IMR-90 (cell line): Measurements from ENCODE around the gene RNF31. TPM values are rescaled to one million over a fixed set of nuclear protein-coding genes. Genes with fewer than 3 reads are reported as not detected.
A peak's percentile ranks its signal among the peaks of the same experiment; 100 is the strongest.

ENCODE experiments used
- ATAC-seq: fragments of 200-7000 bp; cut with Tn5 transposase; 2 replicates; pipeline ENCODE4 v1.9.1; 2020; ENCODE audit warnings: low read depth, mild to moderate bottlenecking, moderate library complexity
- BruUV-seq: library from RNA; stranded (reverse); fragments of 400-500 nt; replicated peaks from 2 replicates; lab custom pipeline; 2021; lab: Mats Ljungman, UMichigan
- CTCF ChIA-PET: fragments of 300-600 bp; formaldehyde crosslinking; extraction: SDS; loops from one replicate; lab custom pipeline; 2021; ENCODE audit warnings: antibody characterized with exemption; lab: Yijun Ruan, JAX
- POLR2A ChIA-PET: fragments of 300-600 bp; sonication (Branson Sonifier 250); formaldehyde crosslinking; loops from one replicate; lab custom pipeline; 2022; ENCODE audit warnings: antibody characterized with exemption; ENCODE audit not compliant: unreplicated experiment; lab: Charles Lee
- DNase-seq: peaks from one replicate; pipeline ENCODE4 v3.0.0; 2013
- H2AFZ ChIP-seq: replicated peaks from 2 replicates; pipeline ENCODE3; 2013; ENCODE audit warnings: low read length, mild to moderate bottlenecking; ENCODE audit not compliant: poor library complexity
- H2AK5ac ChIP-seq: 2 replicates; pipeline ENCODE4 v1.6.1; 2013; ENCODE audit warnings: low read depth, low read length, inconsistent platforms
- H2AK9ac ChIP-seq: replicated peaks from 2 replicates; pipeline ENCODE3; 2013; ENCODE audit warnings: mild to moderate bottlenecking, low read depth, low read length, moderate library complexity; ENCODE audit not compliant: poor library complexity
- H2BK120ac ChIP-seq: 2 replicates; pipeline ENCODE4 v1.6.1; 2013; ENCODE audit warnings: low read depth, low read length, inconsistent platforms
- H2BK15ac ChIP-seq: 3 replicates; pipeline ENCODE4 v1.6.1; 2013; ENCODE audit warnings: low read depth, low read length, inconsistent platforms
- H2BK20ac ChIP-seq: 2 replicates; pipeline ENCODE4 v1.6.1; 2013; ENCODE audit warnings: low read depth, mild to moderate bottlenecking, inconsistent platforms, low read length, moderate library complexity
- H2BK5ac ChIP-seq: 2 replicates; pipeline ENCODE4 v1.6.1; 2013; ENCODE audit warnings: mild to moderate bottlenecking, low read depth, low read length, inconsistent platforms; ENCODE audit not compliant: poor library complexity, severe bottlenecking
- H3K14ac ChIP-seq: replicated peaks from 2 replicates; pipeline ENCODE4 v1.6.1; 2013; ENCODE audit warnings: low read depth, low read length, inconsistent platforms
- H3K18ac ChIP-seq: 2 replicates; pipeline ENCODE4 v1.6.1; 2013; ENCODE audit warnings: low read depth, low read length, control low read depth
- H3K23ac ChIP-seq: 2 replicates; pipeline ENCODE4 v1.6.1; 2013; ENCODE audit warnings: low read depth, low read length, inconsistent platforms
- H3K27ac ChIP-seq: 2 replicates; pipeline ENCODE4 v1.5.1; 2013; ENCODE audit warnings: mild to moderate bottlenecking, control low read depth, low read length; ENCODE audit not compliant: insufficient read depth
- H3K27me3 ChIP-seq: 2 replicates; pipeline ENCODE4 v1.6.1; 2013; ENCODE audit warnings: low read length; ENCODE audit not compliant: control insufficient read depth, insufficient read depth
- H3K36me3 ChIP-seq: 2 replicates; pipeline ENCODE4 v1.6.1; 2013; ENCODE audit warnings: low read length, mixed read lengths; ENCODE audit not compliant: control insufficient read depth, insufficient read depth
- H3K4ac ChIP-seq: 2 replicates; pipeline ENCODE4 v1.6.1; 2013; ENCODE audit warnings: low read depth, low read length, inconsistent platforms
- H3K4me1 ChIP-seq: 2 replicates; pipeline ENCODE4 v1.6.1; 2013; ENCODE audit warnings: low read length, mixed read lengths; ENCODE audit not compliant: control insufficient read depth, insufficient read depth
- H3K4me2 ChIP-seq: 2 replicates; pipeline ENCODE4 v1.6.1; 2013; ENCODE audit warnings: low read depth, mild to moderate bottlenecking, control low read depth, low read length, moderate library complexity
- H3K4me3 ChIP-seq: 2 replicates; pipeline ENCODE4 v1.5.1; 2013; ENCODE audit warnings: low read depth, mild to moderate bottlenecking, control low read depth, low read length, moderate library complexity; ENCODE audit not compliant: insufficient read depth
- H3K56ac ChIP-seq: 2 replicates; pipeline ENCODE4 v1.6.1; 2013; ENCODE audit warnings: low read length, inconsistent platforms; ENCODE audit not compliant: insufficient read depth; ENCODE audit errors: extremely low read depth
- H3K79me1 ChIP-seq, 2 experiments: 2 replicates each; pipeline ENCODE4 v1.6.1; 2013; ENCODE audit warnings: low read length in 2 of 2, inconsistent platforms in 1 of 2, low read depth in 1 of 2
- H3K9ac ChIP-seq: 2 replicates; pipeline ENCODE4 v1.6.1; 2013; ENCODE audit warnings: low read depth, low read length, control low read depth
- H3K9me1 ChIP-seq: 2 replicates; pipeline ENCODE4 v1.6.1; 2013; ENCODE audit warnings: low read length, inconsistent platforms; ENCODE audit not compliant: insufficient read depth
- H3K9me3 ChIP-seq: 2 replicates; pipeline ENCODE4 v1.6.1; 2013; ENCODE audit warnings: low read length; ENCODE audit not compliant: control insufficient read depth, insufficient read depth
- H4K20me1 ChIP-seq: 2 replicates; pipeline ENCODE4 v1.6.1; 2013; ENCODE audit warnings: low read length, inconsistent platforms; ENCODE audit not compliant: insufficient read depth
- H4K5ac ChIP-seq: 2 replicates; pipeline ENCODE4 v1.6.1; 2013; ENCODE audit warnings: mild to moderate bottlenecking, low read depth, low read length, control low read depth
- H4K8ac ChIP-seq, 2 experiments: 2 replicates each; pipeline ENCODE4 v1.6.1; 2013; ENCODE audit warnings: low read depth in 2 of 2, low read length in 2 of 2, control low read depth in 1 of 2, inconsistent platforms in 1 of 2
- H4K91ac ChIP-seq: 2 replicates; pipeline ENCODE4 v1.6.1; 2013; ENCODE audit warnings: low read depth, low read length, inconsistent platforms; ENCODE audit not compliant: insufficient read depth
- BHLHE40 ChIP-seq: fragments of 150-350 bp; IDR thresholded peaks from 2 replicates; pipeline ENCODE4 v1.6.1; 2016; ENCODE audit warnings: mild to moderate bottlenecking, low read depth, low read length
- MXI1 ChIP-seq: IDR thresholded peaks from 2 replicates; pipeline ENCODE4 v1.6.1; 2012; ENCODE audit warnings: low read depth, mild to moderate bottlenecking, low read length, moderate library complexity, borderline replicate concordance
- WGBS, 2 experiments: methylation state at CpG; one replicate each; pipeline versions ENCODE4 v1.1.5 to v1.1.7; 2013; ENCODE audit warnings: missing lambda C conversion rate in 2 of 2; ENCODE audit not compliant: insufficient read length in 1 of 2; ENCODE audit errors: extremely low coverage in 2 of 2; 5-methylcytosine and 5-hydroxymethylcytosine counted together
- dilution Hi-C: fragments of 300-500 bp; cut with HindIII; formaldehyde crosslinking; loops from one replicate; pipeline ENCODE4 v1.14.3; 2018; ENCODE audit warnings: low sequenced_read_pairs; ENCODE audit not compliant: unreplicated experiment
- in situ Hi-C: fragments of 300-500 bp; cut with MboI; formaldehyde crosslinking; loops from 3 replicates; pipeline ENCODE4 v1.14.3; 2019; ENCODE audit warnings: low sequenced_read_pairs, inconsistent platforms, mixed read lengths
- intact Hi-C: fragments of 100-400 bp; cut with micrococcal nuclease; formaldehyde crosslinking; loops from 2 replicates; pipeline ENCODE4 v1.10.0; 2022
- polyA plus RNA-seq, 3 experiments: library from polyadenylated mRNA; depleted of rRNA; stranded (reverse); fragments of >200 nt; gene quantifications; 2 replicates each; pipeline ENCODE4 v1.2.3, GENCODE V29; 2012; ENCODE audit warnings: low replicate concordance in 1 of 3
- total RNA-seq: library from RNA; depleted of rRNA; stranded (reverse); fragments of >200 nt; gene quantifications from 2 replicates; pipeline ENCODE4 v1.2.3, GENCODE V29; 2012

Gene RNF31
- total and polyA plus RNA-seq, 2 of the 4 experiments (the other 2 are of a cell fraction): 31.6 to 37.5 TPM

- Histone ChIP-seq H3K4me2 (peak overlapping the region; percentile 99), H3K9ac (peak overlapping the region; percentile 93), H3K36me3 (peaks cover 19% of the 10 kb centered on the region), H4K8ac (peak overlapping the region; percentile 92 to 94), H3K56ac (peak overlapping the region; percentile 84; the same call in 1 of the 2 replicates), H3K23ac (peak overlapping the region; percentile 70; the same call in 1 of the 2 replicates), H2BK20ac (no peak overlapping the region), H4K5ac (peak overlapping the region; percentile 89), H4K20me1 (no peaks in the 10 kb centered on the region), H3K18ac (no peak overlapping the region), H3K79me1 (peaks cover 40 to 71% of the 10 kb centered on the region in 2 experiments), H3K9me1 (peaks cover 11% of the 10 kb centered on the region; the same call in 1 of the 2 replicates), H3K27ac (peak overlapping the region; percentile 99), H2AFZ (peak overlapping the region; percentile 95), H3K27me3 (no peaks in the 10 kb centered on the region), H2AK5ac (peak overlapping the region; percentile 85), H3K14ac (peak overlapping the region; percentile 95), H3K4me1 (peaks cover 8% of the 10 kb centered on the region), H2BK15ac (no peak overlapping the region), H4K91ac (peak overlapping the region; percentile 95), H2BK5ac (peak overlapping the region; percentile 96), H2BK120ac (peak overlapping the region; percentile 76), H3K9me3 (no peaks in the 10 kb centered on the region), H3K4ac (peak overlapping the region; percentile 97), H2AK9ac (peak overlapping the region; percentile 96), H3K4me3 (peak overlapping the region; percentile 89)
- 0% methylated on average over 1 of the region's 8 CpGs; no CpG with 5 or more reads in 1 of the 2 experiments for WGBS, 2 experiments
- no peak for TF ChIP-seq BHLHE40
- no peak for TF ChIP-seq MXI1
- ATAC-seq (no peak), DNase-seq (no peak)
- BruUV-seq: no TSS peak
- intact Hi-C loops: loop anchor here (1.0 to 2.0 kb wide), 2 partner anchors 47 to 102 kb away; partner anchors contain the start of gene TINF2
- in situ Hi-C loops: no loop called here
- dilution Hi-C loops: no loop called here
- POLR2A ChIA-PET: interaction anchor here (1.1 kb wide), 1 partner anchor 9 kb away, joined by 3 read pairs; no protein-coding TSS in a partner anchor
- CTCF ChIA-PET: no interaction called here
Measured at GRCh38 chr14:24194873-24195185, 47.5 kb downstream of the RNF31 start.
